NCI-H1694 treated with DMSO at 0.1 percent for 48 hours (cell line): ENCODE data around the gene NPB.

Source experiments
- DNase-seq: peaks from one replicate; lab custom pipeline; 2025; lab: John Stamatoyannopoulos, UW

The NPB gene

GRCh38 chr17:81941484-81942166 is 39.6 kb downstream of the NPB start:
- no peak for DNase-seq

DNA sequence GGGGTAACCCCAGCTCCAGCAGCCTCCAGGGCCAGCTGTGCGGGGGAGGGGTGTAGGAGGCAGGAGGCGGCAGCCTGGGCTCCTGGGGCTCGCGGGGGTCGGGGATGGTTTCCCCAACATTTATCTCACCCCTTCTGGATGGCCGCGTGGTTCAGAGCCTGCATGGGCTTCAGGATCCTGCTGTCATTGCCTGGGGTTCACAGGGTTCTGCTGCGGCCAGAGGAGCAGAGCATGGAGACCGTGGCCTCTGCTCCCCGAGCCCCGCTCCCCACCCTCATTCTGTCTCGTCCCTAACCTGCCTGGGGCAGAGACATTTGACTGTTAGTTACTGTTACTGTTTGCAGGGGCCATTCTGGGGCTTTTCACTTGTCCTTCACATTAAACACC is 40.1 kb downstream of the NPB start:
- no peak for DNase-seq

DNA sequence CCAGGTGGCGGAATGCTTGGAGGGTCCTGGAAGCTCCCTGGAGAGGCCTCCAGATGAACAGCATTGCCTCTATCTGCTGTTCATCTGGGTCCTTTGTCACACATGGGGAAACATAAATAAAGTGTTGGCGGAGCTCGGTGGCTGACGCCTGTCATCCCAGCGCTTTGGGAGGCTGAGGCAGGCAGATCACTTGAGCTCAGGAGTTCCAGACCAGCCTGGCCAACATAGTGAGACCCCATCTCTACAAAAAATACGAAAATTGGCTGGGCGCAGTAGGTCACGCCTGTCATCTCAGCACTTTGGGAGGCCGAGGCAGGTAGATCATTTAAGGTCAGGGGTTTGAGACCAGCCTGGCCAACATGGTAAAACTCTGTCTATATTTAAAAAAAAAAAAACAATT is 42.8 kb downstream of the NPB start:
- no peak for DNase-seq

GRCh38 chr17:81947189-81947588 is 45.2 kb downstream of the NPB start, which contains the start of gene MYADML2:
Gene MYADML2, minus strand, starts transcription at chr17:81947233. Its CDS starts 5,492 bp downstream, at chr17:81941741.
- DNase-seq, result no peak

DNA sequence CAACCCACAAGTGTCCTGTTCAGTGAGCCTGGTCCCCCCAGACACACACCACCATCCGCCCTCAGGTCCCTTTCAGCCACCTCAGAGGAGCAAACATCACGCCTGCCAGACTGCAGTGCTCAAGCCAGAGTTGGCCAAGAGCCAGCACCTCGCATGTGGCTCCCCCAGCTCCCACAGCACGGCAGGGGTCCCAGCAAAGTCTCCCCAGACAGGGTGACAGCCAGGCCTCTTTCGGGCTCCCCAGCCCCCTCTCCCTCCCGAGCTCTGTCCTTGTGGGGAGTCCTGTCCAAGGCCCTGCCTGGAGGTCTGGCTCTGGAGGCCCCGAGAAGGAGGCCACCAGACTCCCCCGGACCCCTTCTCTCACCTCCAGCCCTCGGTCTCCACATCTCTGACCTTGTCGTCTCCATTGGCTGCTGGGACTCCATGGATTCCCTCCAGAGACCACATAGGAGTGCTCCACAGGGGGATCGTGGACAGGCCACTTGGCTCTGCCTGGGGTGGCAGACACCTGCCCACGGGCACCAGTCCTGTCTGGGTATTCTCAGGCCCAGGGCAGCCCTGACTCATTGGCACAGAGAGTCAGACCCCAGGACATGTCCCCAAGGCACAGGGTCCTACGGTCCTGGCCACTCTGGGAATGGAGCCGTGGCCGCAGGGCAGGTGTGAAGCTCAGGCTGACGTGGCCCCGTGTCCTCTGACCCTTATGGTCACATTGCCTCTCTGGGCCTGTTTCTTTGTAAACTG is 46.8 kb downstream of the NPB start:
- DNase-seq, result no peak

DNA sequence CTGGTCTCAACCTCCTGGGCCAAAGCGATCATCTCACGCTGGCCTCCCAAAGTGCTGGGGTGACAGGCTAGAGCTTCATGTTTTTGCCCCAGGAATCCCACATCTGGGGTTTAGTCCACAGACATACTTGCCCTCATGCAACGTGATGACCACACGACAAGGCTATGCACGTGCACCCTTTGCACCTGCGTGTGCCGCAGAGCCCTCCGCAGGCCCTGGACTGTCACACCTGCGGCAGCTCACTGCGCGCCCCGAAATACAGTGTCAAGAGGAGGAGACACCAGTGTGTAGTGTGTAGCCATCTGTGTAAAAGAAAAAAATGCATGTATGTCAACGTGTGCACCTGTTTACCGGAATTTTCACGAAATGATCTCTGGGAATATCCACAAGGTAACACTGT is 48.5 kb downstream of the NPB start:
- DNase-seq, result no peak

DNA sequence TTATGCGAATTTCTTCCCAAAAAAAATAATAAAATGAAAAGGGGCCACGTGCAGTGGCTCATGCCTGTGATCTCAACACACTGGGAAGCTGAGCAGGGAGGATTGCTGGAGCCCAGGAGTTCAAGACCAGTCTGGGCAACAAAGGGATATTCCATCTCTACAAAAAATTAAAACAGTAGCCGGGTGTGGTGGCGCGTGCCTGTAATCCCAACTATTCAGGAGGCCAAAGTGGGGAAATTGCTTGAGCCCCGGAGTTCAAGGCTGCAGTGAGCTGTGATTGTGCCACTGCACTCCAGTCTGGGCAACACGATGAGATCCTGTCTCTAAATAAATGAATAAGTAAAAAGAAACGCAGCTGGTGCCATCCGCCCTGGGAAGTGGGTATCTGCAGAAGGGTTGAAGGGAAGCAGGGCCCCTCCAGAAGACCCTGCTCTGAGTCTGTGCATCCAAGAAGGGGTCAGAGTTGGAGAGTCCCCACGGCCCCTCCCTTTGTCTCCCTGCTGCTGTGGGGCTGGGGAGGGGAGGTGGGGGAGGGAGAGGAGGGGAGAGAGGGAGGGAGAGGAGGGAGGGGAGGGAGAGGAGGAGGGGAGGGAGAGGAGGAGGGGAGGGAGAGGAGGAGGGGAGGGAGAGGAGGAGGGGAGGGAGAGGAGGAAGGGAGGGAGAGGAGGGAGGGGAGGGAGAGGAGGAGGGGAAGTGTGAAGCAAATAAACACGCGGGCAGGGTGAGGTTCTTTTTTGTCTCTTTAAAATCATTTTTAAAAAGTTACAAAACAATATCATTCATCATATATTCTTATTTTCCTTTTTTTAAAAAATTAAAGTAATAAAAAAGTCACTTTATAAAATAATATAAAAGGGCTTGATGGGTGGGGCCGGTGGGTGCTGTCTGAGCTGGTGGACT is 50.0 kb downstream of the NPB start:
- DNase-seq, result no peak
